WERI-Rb-1 (cell line): Measurements from ENCODE around the gene MSANTD1.

Experiments used
- DNase-seq: peaks from one replicate; pipeline ENCODE4 v3.0.0-alpha.2; 2020
- H3K27ac ChIP-seq: fragments of 250-450 bp; sonication (Bioruptor Pico); 2 replicates; pipeline ENCODE4 v1.5.1; 2020; ENCODE audit warnings: mild to moderate bottlenecking, moderate library complexity
- H3K27me3 ChIP-seq: fragments of 250-450 bp; sonication (Bioruptor Pico); 2 replicates; pipeline ENCODE4 v1.5.1; 2021; ENCODE audit warnings: mild to moderate bottlenecking, low read depth, moderate library complexity; ENCODE audit not compliant: insufficient read depth, severe bottlenecking
- H3K36me3 ChIP-seq: fragments of 250-450 bp; sonication (Bioruptor Pico); 2 replicates; pipeline ENCODE4 v1.5.1; 2020; ENCODE audit warnings: mild to moderate bottlenecking, moderate library complexity
- H3K4me3 ChIP-seq: 2 replicates; pipeline ENCODE4 v1.5.1; 2011; ENCODE audit warnings: low read depth, mild to moderate bottlenecking, control low read depth, low read length
- H3K9me3 ChIP-seq: fragments of 250-450 bp; sonication (Bioruptor Pico); 2 replicates; pipeline ENCODE4 v1.5.1; 2021; ENCODE audit warnings: mild to moderate bottlenecking, moderate library complexity; ENCODE audit not compliant: severe bottlenecking
- TF ChIP-seq, protein P1 (sequence below): IDR thresholded peaks from 2 replicates; pipeline ENCODE4 v1.5.1; 2011; ENCODE audit warnings: low read depth, mild to moderate bottlenecking, control low read depth, inconsistent platforms, low read length

MSANTD1 gene

DNA sequence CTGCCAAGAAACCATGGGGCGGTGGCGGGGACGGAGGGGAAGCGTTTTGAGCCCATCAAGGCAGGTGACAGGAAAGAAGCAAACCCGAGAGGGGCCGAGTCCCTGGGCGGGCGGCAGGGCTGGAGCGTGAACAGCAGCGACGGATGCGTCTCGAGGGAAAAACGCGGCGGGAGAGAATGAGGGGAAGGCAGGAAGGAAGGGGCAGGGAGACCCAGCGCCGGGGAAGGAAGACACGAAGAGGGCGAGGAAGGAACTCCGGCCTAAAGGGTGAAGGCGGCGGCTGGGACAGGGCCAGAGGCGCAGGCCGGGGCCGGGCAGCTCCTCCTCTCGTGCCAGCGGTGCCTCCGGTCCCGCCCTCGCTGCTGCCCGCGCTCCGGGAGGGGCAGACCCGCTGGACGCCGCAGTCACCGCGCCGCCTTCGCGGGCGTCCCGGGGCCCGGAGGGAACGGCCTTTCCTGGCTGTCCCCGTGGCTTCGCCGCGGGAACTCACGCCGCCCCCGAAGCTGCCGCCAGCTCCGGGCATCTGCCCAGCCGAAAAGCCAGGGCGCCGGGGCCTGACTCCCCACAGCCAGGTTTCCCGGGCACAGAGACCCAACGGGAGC is 43.1 kb downstream of the MSANTD1 start:
- Histone ChIP-seq H3K27me3 (no peaks in the 10 kb centered on the region), H3K27ac (peak overlapping the region; percentile 66), H3K4me3 (peak overlapping the region; percentile 76), H3K9me3 (no peaks in the 10 kb centered on the region), H3K36me3 (peaks cover 6% of the 10 kb centered on the region; the same call in 1 of the 2 replicates)
- peak; percentile 60 for DNase-seq
- TF ChIP-seq, protein P1, sequence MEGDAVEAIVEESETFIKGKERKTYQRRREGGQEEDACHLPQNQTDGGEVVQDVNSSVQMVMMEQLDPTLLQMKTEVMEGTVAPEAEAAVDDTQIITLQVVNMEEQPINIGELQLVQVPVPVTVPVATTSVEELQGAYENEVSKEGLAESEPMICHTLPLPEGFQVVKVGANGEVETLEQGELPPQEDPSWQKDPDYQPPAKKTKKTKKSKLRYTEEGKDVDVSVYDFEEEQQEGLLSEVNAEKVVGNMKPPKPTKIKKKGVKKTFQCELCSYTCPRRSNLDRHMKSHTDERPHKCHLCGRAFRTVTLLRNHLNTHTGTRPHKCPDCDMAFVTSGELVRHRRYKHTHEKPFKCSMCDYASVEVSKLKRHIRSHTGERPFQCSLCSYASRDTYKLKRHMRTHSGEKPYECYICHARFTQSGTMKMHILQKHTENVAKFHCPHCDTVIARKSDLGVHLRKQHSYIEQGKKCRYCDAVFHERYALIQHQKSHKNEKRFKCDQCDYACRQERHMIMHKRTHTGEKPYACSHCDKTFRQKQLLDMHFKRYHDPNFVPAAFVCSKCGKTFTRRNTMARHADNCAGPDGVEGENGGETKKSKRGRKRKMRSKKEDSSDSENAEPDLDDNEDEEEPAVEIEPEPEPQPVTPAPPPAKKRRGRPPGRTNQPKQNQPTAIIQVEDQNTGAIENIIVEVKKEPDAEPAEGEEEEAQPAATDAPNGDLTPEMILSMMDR = no peak

DNA sequence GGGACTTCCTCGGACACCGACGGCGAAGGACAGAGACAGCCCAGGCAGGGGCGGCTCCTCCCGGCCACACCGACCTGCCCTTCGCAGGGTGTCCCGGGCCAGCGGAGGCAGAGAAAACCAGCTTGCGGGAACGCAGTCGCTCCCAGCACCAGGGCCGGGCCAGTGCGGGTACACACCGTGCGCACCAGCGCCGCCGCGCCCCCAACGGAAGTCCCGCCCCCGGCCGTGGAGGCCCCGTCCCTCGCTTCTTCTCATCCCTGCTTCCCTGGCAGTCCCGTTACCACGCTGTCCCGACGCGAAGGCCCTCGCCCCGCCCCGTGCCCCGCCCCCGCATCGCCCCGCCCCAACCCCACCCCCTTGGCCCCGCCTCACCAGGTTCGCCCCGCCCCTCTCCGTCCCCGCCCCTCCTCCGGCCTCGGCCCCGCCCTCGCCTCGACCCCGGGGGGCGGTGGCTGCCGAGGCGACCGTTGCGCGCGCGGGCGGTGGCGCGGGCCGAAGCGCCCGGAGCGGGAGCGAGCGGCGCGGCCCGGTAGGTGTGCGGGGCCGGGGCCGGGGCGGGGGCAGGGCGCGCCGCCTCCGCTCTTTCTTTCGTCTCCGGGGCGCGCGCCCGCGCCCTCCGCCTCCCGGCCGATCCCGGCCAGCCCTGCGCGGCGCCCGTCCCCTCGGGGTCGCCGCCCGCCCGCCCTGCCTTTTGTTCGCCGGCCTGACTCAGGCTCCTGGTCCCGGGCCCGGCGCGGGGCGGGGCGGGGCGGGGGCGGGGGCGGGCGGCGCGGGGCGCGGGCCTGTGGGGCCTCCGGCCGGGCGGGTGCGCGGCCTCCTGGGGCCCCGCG is 43.8 kb downstream of the MSANTD1 start, which contains the start of gene RGS12:
TSS of gene RGS12 (plus strand) at position 451 of the 830 bp plus-strand sequence. CDS start 23,150 bp downstream, outside the sequence.
- peak within 1 kb of the TSS; percentile 90 for H3K27ac ChIP-seq

DNA sequence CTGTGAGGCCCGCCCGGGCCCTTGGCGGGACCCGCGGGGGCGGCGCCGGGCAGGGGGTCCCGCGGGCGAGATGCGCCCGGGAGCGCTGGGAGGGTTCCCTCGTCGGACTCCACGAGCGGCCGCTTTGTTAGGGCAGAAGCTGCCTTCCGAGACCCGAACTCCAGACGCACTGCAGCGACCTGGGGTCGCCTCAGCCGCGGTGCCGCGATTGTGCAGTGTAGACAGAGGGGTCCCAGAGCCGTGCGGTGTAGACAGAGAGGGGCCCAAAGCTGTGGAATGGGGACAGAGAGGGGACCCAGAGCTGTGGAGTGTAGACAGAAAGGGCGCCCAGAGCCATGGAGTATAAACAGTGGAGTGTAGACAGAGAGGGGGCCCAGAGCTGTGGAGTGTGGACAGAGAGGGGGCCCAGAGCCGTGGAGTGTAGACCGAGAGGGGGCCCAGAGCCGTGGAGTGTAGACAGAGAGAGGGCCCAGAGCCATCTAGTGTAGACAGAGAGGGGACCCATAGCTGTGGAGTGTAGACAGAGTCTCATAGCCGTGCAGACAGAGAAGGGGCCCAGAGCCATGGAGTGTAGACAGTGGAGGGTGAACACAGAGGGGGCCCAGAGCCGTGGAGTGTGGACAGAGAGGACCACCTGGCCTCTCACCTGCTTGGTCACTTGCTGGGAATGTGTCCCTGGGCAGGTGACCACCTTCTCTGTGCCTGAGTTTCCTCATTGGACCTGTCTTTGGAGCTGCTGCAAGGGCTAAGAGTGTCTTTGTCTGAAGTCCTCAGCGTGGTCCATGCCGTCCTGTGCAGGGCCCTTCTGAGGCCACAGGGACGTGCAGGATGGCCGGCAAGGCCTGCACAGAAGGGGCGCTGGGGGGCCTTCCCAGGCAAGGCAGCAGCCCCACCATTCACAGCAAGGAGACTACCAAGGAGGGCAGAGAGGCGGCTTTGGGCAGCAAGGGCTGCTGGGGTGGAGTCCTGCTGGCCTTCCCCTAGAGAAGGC is 44.7 kb downstream of the MSANTD1 start:
- peak overlapping the region; percentile 90 for H3K27ac ChIP-seq
- no peak for DNase-seq
- H3K27me3 ChIP-seq = no peaks in the 10 kb centered on the region
- TF ChIP-seq, protein P1 = no peak
- H3K36me3 ChIP-seq = peaks cover 10% of the 10 kb centered on the region; the same call in 1 of the 2 replicates
- peak overlapping the region; percentile 86 for H3K4me3 ChIP-seq
- H3K9me3 ChIP-seq = no peaks in the 10 kb centered on the region

More for the DNA sequence above, 43.8 kb downstream of the MSANTD1 start, which contains the start of gene RGS12:
- Histone ChIP-seq H3K36me3 (peaks cover 9% of the 10 kb centered on the region; the same call in 1 of the 2 replicates), H3K9me3 (no peaks in the 10 kb centered on the region), H3K27me3 (no peaks in the 10 kb centered on the region), H3K4me3 (peak within 1 kb of the TSS; percentile 86)
- DNase-seq = peak; percentile 98
- TF ChIP-seq, protein P1 = no peak

DNA sequence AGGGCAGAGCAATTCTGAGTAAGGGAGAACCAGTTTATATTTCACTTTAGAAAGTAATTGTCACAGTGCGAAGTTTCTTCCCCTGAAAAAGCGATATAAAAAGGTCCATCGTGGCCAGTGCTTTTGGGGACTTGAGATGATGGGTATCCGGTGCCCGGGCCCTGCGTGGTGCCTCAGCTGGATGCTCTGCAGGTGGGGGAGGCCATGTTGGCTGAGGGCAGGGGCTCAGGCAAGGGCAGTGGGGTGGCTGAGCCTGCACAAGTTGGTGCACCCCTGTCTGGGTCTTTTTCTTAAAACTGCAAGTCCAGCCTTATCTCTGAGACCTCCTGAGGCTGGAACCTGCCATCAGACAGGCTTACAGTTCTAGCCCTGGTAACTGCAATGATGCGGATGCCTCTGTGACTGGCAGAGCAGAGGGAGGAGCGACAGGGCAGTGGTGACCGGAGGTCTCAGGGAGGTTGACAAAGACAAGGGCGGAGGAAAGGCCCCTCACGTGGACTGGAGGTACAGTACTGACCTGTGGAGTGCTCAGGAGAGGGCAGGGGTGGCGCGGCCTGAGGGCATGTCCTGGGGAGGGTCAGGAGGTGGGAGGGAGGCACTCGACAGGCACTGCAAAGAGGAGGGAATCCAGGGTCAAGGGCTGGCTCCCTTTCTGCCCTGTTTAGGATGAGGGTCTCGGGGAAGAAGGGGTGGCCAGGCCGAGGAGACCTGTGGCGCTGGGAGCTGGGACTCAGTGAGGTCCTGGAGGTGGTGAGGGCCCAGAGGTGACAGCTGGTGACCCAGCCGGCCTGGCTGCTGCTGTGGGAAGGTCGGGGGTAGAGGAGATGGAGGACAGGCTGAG is 45.7 kb downstream of the MSANTD1 start:
- Histone ChIP-seq H3K9me3 (no peaks in the 10 kb centered on the region), H3K36me3 (peaks cover 12% of the 10 kb centered on the region; the same call in 1 of the 2 replicates), H3K27ac (no peak overlapping the region), H3K27me3 (no peaks in the 10 kb centered on the region), H3K4me3 (no peak overlapping the region)
- no peak for DNase-seq
- TF ChIP-seq, protein P1 = no peak
